Psoas muscle (tissue), 8 donors: ENCODE data around the gene ADCY2. TPM values are rescaled to one million over a fixed set of nuclear protein-coding genes. Genes with fewer than 3 reads are reported as not detected.

ENCODE experiments used
- ATAC-seq, 4 donors: fragments of 200-7000 bp; cut with Tn5 transposase; one replicate each; pipeline ENCODE4 v1.9.1; 2020; ENCODE audit warnings: moderate library complexity in 3 of 4, mild to moderate bottlenecking in 2 of 4
- DNase-seq, 2 donors: peaks; one replicate each; pipeline ENCODE4 v3.0.0-alpha.2; 2020
- H3K27ac ChIP-seq: fragments of 200-600 bp; one replicate; pipeline ENCODE4 v1.8.0; 2022
- H3K27me3 ChIP-seq, 3 donors: fragments of 200-600 bp in 1 of 3; one replicate each; pipeline versions ENCODE4 v1.6.1 to v1.8.0; 2013 to 2022; ENCODE audit warnings: low read length in 2 of 3, mild to moderate bottlenecking in 2 of 3, moderate library complexity in 1 of 3; ENCODE audit not compliant: insufficient read depth in 3 of 3
- H3K36me3 ChIP-seq, 2 donors: fragments of 200-600 bp in 1 of 2; one replicate each; pipeline versions ENCODE4 v1.6.1 to v1.8.0; 2013 to 2022; ENCODE audit warnings: low read depth in 1 of 2, mild to moderate bottlenecking in 1 of 2, moderate library complexity in 1 of 2; ENCODE audit not compliant: insufficient read depth in 1 of 2
- H3K4me1 ChIP-seq: fragments of 200-600 bp; one replicate; pipeline ENCODE4 v1.8.0; 2022
- H3K4me3 ChIP-seq: fragments of 200-600 bp; one replicate; pipeline ENCODE4 v1.8.0; 2022; ENCODE audit warnings: mild to moderate bottlenecking
- H3K9me3 ChIP-seq: fragments of 200-600 bp; one replicate; pipeline ENCODE4 v1.8.0; 2022
- CTCF ChIP-seq: fragments of 200-600 bp; IDR thresholded peaks from one replicate; pipeline ENCODE4 v1.8.0; 2022; ENCODE audit warnings: antibody characterized with exemption
- WGBS, 3 donors: extraction: QIAGEN DNeasy Blood & Tissue Kit; methylation state at CpG; one replicate each; pipeline versions ENCODE4 v1.1.6 to v1.1.7; 2013; 5-methylcytosine and 5-hydroxymethylcytosine counted together
- intact Hi-C, 2 donors: fragments of 100-400 bp; cut with DNase I; formaldehyde crosslinking; loops; one replicate each; pipeline versions ENCODE4 v1.11.0 to v1.14.2; 2022
- polyA plus RNA-seq, 3 donors: library from polyadenylated mRNA; stranded (reverse); fragments of 200-250 nt; gene quantifications; one replicate each; pipeline ENCODE4 v1.2.3, GENCODE V29; 2013
- total RNA-seq, 4 donors: library from RNA; stranded (reverse); fragmentation: NEBNext Ultra II Directional in 2 of 4; extraction: Animal tissue kit (Norgen Biotek cat#: 25700) in 2 of 4; gene quantifications; one replicate each; pipeline versions ENCODE4 v1.2.1 to v1.2.4, GENCODE V29; 2021 to 2023
- donor health status: healthy with polysubstance abuse.
- donor health status: DM: no; HTN: no; CAD: no; lungs with moderate emphysema.
- donor health status: Bipolar disorder and iron deficiency.
- donor health status: healthy.
- donor health status: DM: yes; HTN: yes; CAD: no.
- donor health status: DM: no; HTN: no; CAD: no.
- donor health status: DM: no; HTN: no; CAD: no.
- donor health status: DM: yes; HTN: yes; CAD: no.

ADCY2 gene
- total and polyA plus RNA-seq, 7 donors, result 24.3 to 91.4 (median 55.1) TPM

- Histone ChIP-seq H3K36me3 (peaks cover 0 to 7% of the 10 kb centered on the region in 2 donors), H3K4me3 (no peak overlapping the region), H3K9me3 (no peaks in the 10 kb centered on the region), H3K27ac (no peak overlapping the region), H3K27me3 (no peaks in the 10 kb centered on the region), H3K4me1 (peaks cover 12% of the 10 kb centered on the region)
- TF ChIP-seq CTCF, result no peak
- WGBS, 3 donors, result 72 to 81% (median 79%) methylated on average over 2 of the region's 2 CpGs
- DNase-seq, result no peak
- intact Hi-C loops, result loop anchor here (5.0 to 10.0 kb wide), 2 partner anchors 119 to 229 kb away; partner anchors contain the start of gene ADCY2 (in 1 of the 2)
- ATAC-seq, result no peak
These were observed 120.3 kb downstream of the ADCY2 start for GRCh38 chr5:7516253-7516652.

GRCh38 chr5:7517006-7517405, 121.1 kb downstream of the ADCY2 start:
- no peak for TF ChIP-seq CTCF
- no peaks in the 10 kb centered on the region for H3K27me3 ChIP-seq
- no peak for DNase-seq
- no peak for ATAC-seq
- H3K36me3 ChIP-seq, result peaks cover 0 to 13% of the 10 kb centered on the region in 2 donors
- no peak overlapping the region for H3K4me3 ChIP-seq
- intact Hi-C loops, result loop anchor here (5.0 to 10.0 kb wide), 2 partner anchors 120 to 228 kb away; partner anchors contain the start of gene ADCY2 (in 1 of the 2)
- H3K4me1 ChIP-seq, result peaks cover 12% of the 10 kb centered on the region
- no peak overlapping the region for H3K27ac ChIP-seq
- H3K9me3 ChIP-seq, result no peaks in the 10 kb centered on the region
- WGBS, 3 donors, result 71 to 74% (median 71%) methylated on average over 3 of the region's 3 CpGs

DNA sequence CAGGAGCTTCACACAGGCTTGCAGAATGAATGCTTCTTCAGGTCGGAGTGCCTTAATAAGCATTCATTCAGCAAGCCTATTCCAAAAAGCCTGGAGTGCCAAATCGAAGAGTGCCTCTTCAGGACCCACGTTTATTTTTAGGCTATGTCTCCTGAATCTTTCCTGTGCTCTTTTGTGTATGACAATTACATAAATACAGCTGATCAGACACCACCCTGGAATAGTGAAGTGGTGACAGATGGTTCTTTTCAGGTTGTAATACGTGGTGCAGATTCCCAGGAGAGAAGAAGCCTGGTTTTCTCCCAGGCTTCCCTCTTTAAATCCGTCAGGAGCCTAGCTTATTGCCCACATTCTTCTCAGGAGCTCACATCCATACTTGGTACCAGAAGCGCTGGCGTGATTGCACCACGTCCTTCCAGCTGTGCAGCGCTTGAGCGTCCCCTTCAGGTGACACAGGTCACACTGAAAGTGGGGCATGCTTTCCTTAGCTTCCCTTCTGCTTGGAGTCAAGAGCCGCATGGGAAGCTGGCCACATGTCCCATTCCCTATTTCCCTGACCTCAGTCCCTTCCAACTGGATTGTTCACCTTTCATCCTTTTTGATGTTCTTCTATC, 123.1 kb downstream of the ADCY2 start:
- peak; percentile 69 for TF ChIP-seq CTCF
- WGBS, 3 donors, result 24 to 31% (median 25%) methylated on average over 11 of the region's 11 CpGs
- Histone ChIP-seq H3K27ac (peak overlapping the region; percentile 51), H3K9me3 (no peaks in the 10 kb centered on the region), H3K27me3 (no peaks in the 10 kb centered on the region), H3K4me3 (no peak overlapping the region), H3K4me1 (peaks cover 12% of the 10 kb centered on the region), H3K36me3 (peaks cover 0 to 27% of the 10 kb centered on the region in 2 donors)
- peak; percentile 86 to 96 (median 94) for ATAC-seq
- peak; percentile 55 to 81 for DNase-seq
- intact Hi-C loops, result loop anchor here (2.0 to 10.0 kb wide), 3 partner anchors 122 to 226 kb away; partner anchors contain the start of gene ADCY2 (in 2 of the 2)

- intact Hi-C loops, result loop anchor here (2.0 to 10.0 kb wide), 3 partner anchors 122 to 225 kb away; partner anchors contain the start of gene ADCY2 (in 2 of the 2)
- no peak for TF ChIP-seq CTCF
- no peaks in the 10 kb centered on the region for H3K9me3 ChIP-seq
- DNase-seq, result no peak
- no peak overlapping the region for H3K4me3 ChIP-seq
- peaks cover 12% of the 10 kb centered on the region for H3K4me1 ChIP-seq
- 19 to 40% (median 22%) methylated on average over 5 of the region's 5 CpGs for WGBS, 3 donors
- H3K27me3 ChIP-seq, result no peaks in the 10 kb centered on the region
- peak overlapping the region; percentile 51 for H3K27ac ChIP-seq
- peak in 3 of 4 donors; percentile 60 to 78 (median 64) for ATAC-seq
- peaks cover 0 to 32% of the 10 kb centered on the region in 2 donors for H3K36me3 ChIP-seq
These were observed 123.6 kb downstream of the ADCY2 start for GRCh38 chr5:7519564-7519963.
